Lower leg skin (tissue), 3 donors: ENCODE results near the gene APBB2.

Experiments used
- POLR2A ChIP-seq, 2 donors: fragments of 450-650 bp; IDR thresholded peaks; one replicate each; pipeline ENCODE4 v1.6.1; 2016 to 2017; ENCODE audit warnings: antibody characterized with exemption in 2 of 2, mild to moderate bottlenecking in 1 of 2, moderate library complexity in 1 of 2
- TF ChIP-seq, protein P1 (sequence below), 3 donors: fragments of 450-650 bp; IDR thresholded peaks; one replicate each; pipeline ENCODE4 v1.5.1; 2016; ENCODE audit warnings: antibody characterized with exemption in 3 of 3, mild to moderate bottlenecking in 3 of 3, moderate library complexity in 2 of 3

DNA sequence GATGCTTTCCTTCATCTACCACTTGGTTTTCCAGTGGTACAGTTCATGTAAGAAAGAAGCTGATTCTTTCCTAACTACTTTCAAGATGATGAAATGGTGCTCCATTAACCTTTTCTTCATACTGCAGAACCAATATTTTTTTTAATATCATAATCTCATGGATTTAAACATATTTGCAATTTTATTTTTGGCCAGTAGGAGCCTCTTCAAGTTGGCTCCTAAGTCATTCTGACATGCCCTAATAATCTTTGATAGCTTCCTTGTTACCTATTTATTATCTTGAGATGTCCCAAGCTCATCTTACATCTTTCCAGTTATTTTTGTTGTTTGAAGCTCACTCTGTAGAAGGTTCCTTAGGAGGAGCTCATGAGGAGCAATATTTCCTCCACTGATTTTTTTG is 170.2 kb downstream of the APBB2 start:
- TF ChIP-seq, protein P1, sequence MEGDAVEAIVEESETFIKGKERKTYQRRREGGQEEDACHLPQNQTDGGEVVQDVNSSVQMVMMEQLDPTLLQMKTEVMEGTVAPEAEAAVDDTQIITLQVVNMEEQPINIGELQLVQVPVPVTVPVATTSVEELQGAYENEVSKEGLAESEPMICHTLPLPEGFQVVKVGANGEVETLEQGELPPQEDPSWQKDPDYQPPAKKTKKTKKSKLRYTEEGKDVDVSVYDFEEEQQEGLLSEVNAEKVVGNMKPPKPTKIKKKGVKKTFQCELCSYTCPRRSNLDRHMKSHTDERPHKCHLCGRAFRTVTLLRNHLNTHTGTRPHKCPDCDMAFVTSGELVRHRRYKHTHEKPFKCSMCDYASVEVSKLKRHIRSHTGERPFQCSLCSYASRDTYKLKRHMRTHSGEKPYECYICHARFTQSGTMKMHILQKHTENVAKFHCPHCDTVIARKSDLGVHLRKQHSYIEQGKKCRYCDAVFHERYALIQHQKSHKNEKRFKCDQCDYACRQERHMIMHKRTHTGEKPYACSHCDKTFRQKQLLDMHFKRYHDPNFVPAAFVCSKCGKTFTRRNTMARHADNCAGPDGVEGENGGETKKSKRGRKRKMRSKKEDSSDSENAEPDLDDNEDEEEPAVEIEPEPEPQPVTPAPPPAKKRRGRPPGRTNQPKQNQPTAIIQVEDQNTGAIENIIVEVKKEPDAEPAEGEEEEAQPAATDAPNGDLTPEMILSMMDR (IDR thresholded peaks at IDR 0.05), result no peak
- no peak for TF ChIP-seq POLR2A (IDR thresholded peaks at IDR 0.05)
